Stimulated activated CD4-positive, alpha-beta T cell treated with anti-CD3 and anti-CD28 coated beads, TNF-alpha, amount 100 ng/mL, for 1 hour (primary cell): ENCODE results near the gene CDH4.
"Not testable (repeated sequence)": the region's sequence is repeated elsewhere in the genome, so short reads cannot be mapped to it uniquely, and the experiment has no call there.

Experiments used
- DNase-seq, 3 donors: peaks; one replicate each; pipeline ENCODE4 v3.0.0-alpha.2; 2020; ENCODE audit warnings: low read depth in 3 of 3, low spot score in 1 of 3

Gene CDH4

GRCh38 chr20:61974357-61974665 lies 722.2 kb downstream of the CDH4 start:
- no peak for DNase-seq

GRCh38 chr20:61975407-61976129 lies 723.5 kb downstream of the CDH4 start:
- DNase-seq: no peak

- DNase-seq: no peak
Measured at GRCh38 chr20:61976263-61976643, 724.2 kb downstream of the CDH4 start.

GRCh38 chr20:61976644-61977418 lies 724.8 kb downstream of the CDH4 start:
- DNase-seq: no peak

GRCh38 chr20:61977419-61977786 lies 725.3 kb downstream of the CDH4 start:
- DNase-seq: no peak

DNA sequence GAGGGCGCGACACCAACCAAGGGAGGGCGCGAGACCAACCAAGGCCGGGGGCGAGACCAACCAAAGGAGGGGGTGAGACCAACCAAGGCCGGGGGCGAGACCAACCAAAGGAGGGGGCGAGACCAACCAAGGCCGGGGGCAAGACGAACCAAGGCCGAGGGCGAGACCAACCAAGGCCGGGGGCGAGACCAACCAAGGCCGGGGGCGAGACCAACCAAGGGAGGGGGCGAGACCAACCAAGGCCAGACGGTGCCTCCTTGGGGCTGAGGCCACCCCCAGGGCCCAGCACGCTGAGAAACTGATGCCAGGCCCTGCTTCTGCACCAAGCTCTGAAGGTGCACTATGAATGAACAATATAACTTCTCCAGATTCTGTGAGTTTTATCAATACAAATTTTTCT lies 726.4 kb downstream of the CDH4 start:
- DNase-seq: no peak

GRCh38 chr20:61979090-61979489 lies 727.0 kb downstream of the CDH4 start:
- DNase-seq: no peak

DNA sequence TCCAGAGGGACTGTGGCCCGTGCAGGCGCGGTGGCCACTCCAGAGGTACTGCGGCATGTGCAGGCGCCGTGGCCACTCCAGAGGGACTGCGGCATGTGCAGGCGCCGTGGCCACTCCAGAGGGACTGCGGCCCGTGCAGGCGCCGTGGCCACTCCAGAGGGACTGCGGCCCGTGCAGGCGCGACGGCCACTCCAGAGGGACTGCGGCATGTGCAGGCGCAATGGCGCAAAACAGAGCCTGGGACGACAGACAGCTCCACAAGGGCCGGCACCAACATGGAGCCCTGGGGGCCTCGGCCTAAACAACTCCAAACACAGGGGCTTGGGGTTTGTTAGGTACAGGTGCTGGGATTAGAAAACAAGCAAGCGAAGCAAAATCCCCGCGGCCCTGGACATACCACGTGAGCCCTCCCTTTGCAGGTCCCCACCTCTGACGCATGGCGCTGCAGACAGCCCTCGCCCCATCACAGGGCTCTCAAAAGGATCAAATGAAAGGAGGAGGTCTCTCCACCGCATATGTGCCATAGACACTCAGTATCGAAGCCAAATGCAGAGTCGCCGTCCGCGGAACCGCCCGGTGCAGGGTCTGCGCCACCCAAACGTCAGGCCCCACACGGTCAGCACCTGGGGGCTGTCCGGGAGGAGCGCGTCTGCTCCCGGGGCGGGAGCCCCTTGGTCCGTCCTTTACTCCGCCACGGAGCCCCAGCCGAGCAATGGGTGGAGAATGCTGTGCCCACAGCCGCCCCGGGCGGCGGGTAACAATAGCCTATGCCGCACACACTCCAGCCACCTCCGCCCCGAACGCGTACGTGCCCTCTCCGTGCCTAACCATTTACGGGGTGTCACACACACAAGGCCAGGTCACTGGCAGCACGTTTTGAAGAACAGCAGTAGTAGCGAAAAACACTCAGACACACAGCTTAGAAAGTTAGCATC lies 727.9 kb downstream of the CDH4 start:
- DNase-seq: no peak

- no peak for DNase-seq
Measured at GRCh38 chr20:61980647-61981583, 728.9 kb downstream of the CDH4 start.

DNA sequence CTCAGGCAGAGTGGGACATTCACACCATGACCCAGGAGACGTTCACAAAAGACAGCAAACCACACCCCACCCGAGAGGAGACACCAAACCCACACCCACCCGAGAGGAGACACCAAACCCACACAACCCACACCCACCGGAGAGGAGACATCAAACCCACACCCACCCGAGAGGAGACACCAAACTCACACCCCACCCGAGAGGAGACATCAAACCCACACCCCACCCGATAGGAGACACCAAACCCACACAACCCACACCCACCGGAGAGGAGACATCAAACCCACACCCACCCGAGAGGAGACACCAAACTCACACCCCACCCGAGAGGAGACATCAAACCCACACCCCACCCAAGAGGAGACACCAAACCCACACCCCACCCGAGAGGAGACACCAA lies 729.6 kb downstream of the CDH4 start:
- DNase-seq: not testable (repeated sequence)

DNA sequence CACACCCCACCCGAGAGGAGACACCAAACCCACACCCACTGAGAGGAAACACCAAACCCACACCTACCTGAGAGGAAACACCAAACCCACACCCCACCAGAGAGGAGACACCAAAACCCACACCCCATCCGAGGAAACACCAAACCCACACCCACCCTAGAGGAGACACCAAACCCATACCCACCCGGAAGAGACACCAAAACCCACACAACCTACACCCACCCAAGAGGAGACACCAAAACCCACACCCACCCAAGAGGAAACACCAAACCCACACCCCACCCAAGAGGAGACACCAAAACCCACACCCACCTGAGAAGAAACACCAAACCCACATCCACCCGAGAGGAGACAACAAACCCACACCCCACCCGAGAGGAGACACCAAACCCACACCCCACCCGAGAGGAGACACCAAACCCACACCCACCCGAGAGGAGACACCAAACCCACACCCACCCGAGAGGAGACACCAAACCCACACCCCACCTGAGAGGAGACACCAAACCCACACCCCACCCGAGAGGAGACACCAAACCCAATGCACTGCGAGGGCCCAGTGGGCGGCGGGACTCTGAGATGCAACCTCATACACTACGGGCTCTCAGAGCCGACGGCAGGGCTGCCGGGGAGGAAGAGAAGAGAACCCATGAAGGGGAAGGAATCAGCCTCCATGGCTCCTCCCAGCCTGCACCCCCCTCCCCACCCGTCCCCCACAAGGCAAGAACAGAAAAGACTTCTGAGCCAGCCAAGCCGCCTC lies 730.3 kb downstream of the CDH4 start:
- DNase-seq: no peak

GRCh38 chr20:61982951-61983315 lies 730.9 kb downstream of the CDH4 start:
- no peak for DNase-seq

DNA sequence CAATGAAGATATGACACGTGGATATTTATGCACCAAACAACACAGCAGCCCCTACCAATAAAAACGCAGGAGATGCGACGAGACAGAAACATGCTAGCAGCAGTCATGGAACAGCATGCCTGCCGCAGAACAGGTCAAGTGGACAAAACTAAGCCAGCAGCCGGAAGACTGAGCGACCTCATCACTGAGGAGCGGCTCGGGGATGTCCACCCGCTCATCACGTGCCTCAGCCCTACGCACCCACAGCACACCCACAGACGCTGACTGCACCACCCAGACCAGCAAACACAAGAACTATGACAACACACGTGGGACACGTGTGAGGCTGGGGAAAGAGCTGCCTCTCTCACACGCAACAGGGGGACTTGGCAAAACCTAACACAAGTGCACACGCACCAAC lies 731.9 kb downstream of the CDH4 start:
- no peak for DNase-seq

- not testable (repeated sequence) for DNase-seq
Measured at GRCh38 chr20:61984431-61984830, 732.4 kb downstream of the CDH4 start.

GRCh38 chr20:61985096-61985495 lies 733.0 kb downstream of the CDH4 start:
- no peak for DNase-seq

GRCh38 chr20:61986762-61987321 lies 734.8 kb downstream of the CDH4 start:
- no peak for DNase-seq

- DNase-seq: no peak
Measured at GRCh38 chr20:61988665-61989064, 736.6 kb downstream of the CDH4 start.

- DNase-seq: no peak
Measured at GRCh38 chr20:61989741-61990140, 737.7 kb downstream of the CDH4 start.
